Central memory CD4-positive, alpha-beta T cell (primary cell): Measurements from ENCODE around the gene UBE4B.
"Not testable (repeated sequence)": the region's sequence is repeated elsewhere in the genome, so short reads cannot be mapped to it uniquely, and the experiment has no call there.

Experiments used
- DNase-seq: peaks from one replicate; pipeline ENCODE4 v3.0.0; 2022

Gene UBE4B

GRCh38 chr1:10213186-10213705 is 180.5 kb downstream of the UBE4B start:
- DNase-seq, result no peak

- DNase-seq, result no peak
These were observed 183.5 kb downstream of the UBE4B start for GRCh38 chr1:10216090-10216749.

GRCh38 chr1:10217748-10218441 is 185.1 kb downstream of the UBE4B start:
- DNase-seq, result no peak

GRCh38 chr1:10220200-10220599 is 187.4 kb downstream of the UBE4B start:
- DNase-seq, result no peak

- DNase-seq, result not testable (repeated sequence)
These were observed 187.9 kb downstream of the UBE4B start for GRCh38 chr1:10220657-10221056.

GRCh38 chr1:10225573-10225972 is 192.8 kb downstream of the UBE4B start:
- no peak for DNase-seq

GRCh38 chr1:10228528-10228927 is 195.8 kb downstream of the UBE4B start:
- no peak for DNase-seq

GRCh38 chr1:10229903-10230302 is 197.1 kb downstream of the UBE4B start:
- DNase-seq, result no peak
